ENCODE measurements around the gene ITGA5. TPM values are rescaled to one million over a fixed set of nuclear protein-coding genes. Genes with fewer than 3 reads are reported as not detected.

ITGA5 gene
- total RNA-seq, 1 experiment from 2014 or later: 12.2 TPM

GRCh38 chr12:54390668-54391551 is 28.2 kb downstream of the ITGA5 start:
- Histone ChIP-seq H2BK15ac (ENCODE audit: low read depth, low read length) (no peak overlapping the region), H3K79me1 (ENCODE audit: insufficient read depth, low read depth, low read length, poor library complexity, severe bottlenecking) (no peaks in the 10 kb centered on the region), H2BK20ac (ENCODE audit: low read depth, low read length, poor library complexity, severe bottlenecking) (no peak overlapping the region), H2AK5ac (ENCODE audit: insufficient read length, low read length) (no peak overlapping the region), H3K4ac (ENCODE audit: low read depth, low read length) (no peak overlapping the region), H3K79me2 (ENCODE audit: insufficient read depth, low read length) (no peaks in the 10 kb centered on the region; the same call in 1 of the 2 replicates), H3K27ac (ENCODE audit: insufficient read length, low read depth, low read length) (no peak overlapping the region), H2BK5ac (ENCODE audit: insufficient read length, low read length) (no peak overlapping the region), H3K14ac (ENCODE audit: insufficient read depth, low read length) (no peak overlapping the region), H3T11ph (ENCODE audit: low read length) (no peak overlapping the region), H2BK12ac (ENCODE audit: insufficient read length, low read depth, low read length) (no peak overlapping the region), H4K5ac (ENCODE audit: insufficient read length, low read depth, low read length) (no peak overlapping the region), H2BK120ac (ENCODE audit: low read depth, low read length, poor library complexity, severe bottlenecking) (no peak overlapping the region), H3K18ac (ENCODE audit: insufficient read length, low read depth, low read length) (no peak overlapping the region), H3K27me3 (ENCODE audit: insufficient read depth, low read length) (no peaks in the 10 kb centered on the region), H3K9ac (ENCODE audit: extremely low read depth, insufficient read length, low read length) (no peak overlapping the region), H2AFZ (ENCODE audit: low read length) (no peak overlapping the region), H3K56ac (ENCODE audit: insufficient read length, low read depth, low read length) (no peak overlapping the region), H3K4me2 (ENCODE audit: insufficient read depth, insufficient read length, low read length) (peak overlapping the region; percentile 82), H3K23me2 (ENCODE audit: insufficient read length, low read depth, low read length, poor library complexity, severe bottlenecking) (peaks cover 21% of the 10 kb centered on the region), H3K23ac (ENCODE audit: insufficient read length, low read depth, low read length) (no peak overlapping the region), H3K4me1 (ENCODE audit: insufficient read depth, low read length) (peaks cover 26% of the 10 kb centered on the region), H3K9me3 (ENCODE audit: control insufficient read depth, low read depth, low read length) (no peaks in the 10 kb centered on the region), H4K20me1 (ENCODE audit: control insufficient read depth, insufficient read depth, insufficient read length) (no peaks in the 10 kb centered on the region), H4K8ac (replicated peaks; ENCODE audit: insufficient read length, low read depth, low read length) (no peak overlapping the region), H4K91ac (ENCODE audit: insufficient read length, low read depth, low read length) (no peak overlapping the region)
- Mint-ChIP-seq H3K36me3 (ENCODE audit: insufficient read depth in 1 of 3, low read depth in 3 of 3) (peaks cover 0 to 1% (median 0%) of the 10 kb centered on the region in 3 experiments; a peak in 2 of 7 replicates), H3K4me1 (peaks cover 65 to 71% of the 10 kb centered on the region in 2 experiments), H3K27me3 (ENCODE audit: low read depth) (peaks cover 19% of the 10 kb centered on the region), H3K4me3 (peak overlapping the region; percentile 80 to 88), H3K27ac (peak overlapping the region in 1 of 3 experiments; percentile 56; a peak in 1 of 7 replicates), H3K9me3 (no peaks in the 10 kb centered on the region)
- TF ChIP-seq CTCF (conservative IDR thresholded peaks at IDR 0.05): peak; percentile 50; the same call in 2 of the 3 replicates
- WGBS (ENCODE audit: extremely low coverage, insufficient read length, low lambda C conversion rate): no CpG with 5 or more reads among the region's 51 CpGs
- peak; percentile 94 for DNase-seq
